ENCODE measurements around the gene SLC19A1. TPM values are rescaled to one million over a fixed set of nuclear protein-coding genes. Genes with fewer than 3 reads are reported as not detected.

SLC19A1 gene
- total RNA-seq, 1 experiment from 2014 or later, result 25.0 TPM

DNA sequence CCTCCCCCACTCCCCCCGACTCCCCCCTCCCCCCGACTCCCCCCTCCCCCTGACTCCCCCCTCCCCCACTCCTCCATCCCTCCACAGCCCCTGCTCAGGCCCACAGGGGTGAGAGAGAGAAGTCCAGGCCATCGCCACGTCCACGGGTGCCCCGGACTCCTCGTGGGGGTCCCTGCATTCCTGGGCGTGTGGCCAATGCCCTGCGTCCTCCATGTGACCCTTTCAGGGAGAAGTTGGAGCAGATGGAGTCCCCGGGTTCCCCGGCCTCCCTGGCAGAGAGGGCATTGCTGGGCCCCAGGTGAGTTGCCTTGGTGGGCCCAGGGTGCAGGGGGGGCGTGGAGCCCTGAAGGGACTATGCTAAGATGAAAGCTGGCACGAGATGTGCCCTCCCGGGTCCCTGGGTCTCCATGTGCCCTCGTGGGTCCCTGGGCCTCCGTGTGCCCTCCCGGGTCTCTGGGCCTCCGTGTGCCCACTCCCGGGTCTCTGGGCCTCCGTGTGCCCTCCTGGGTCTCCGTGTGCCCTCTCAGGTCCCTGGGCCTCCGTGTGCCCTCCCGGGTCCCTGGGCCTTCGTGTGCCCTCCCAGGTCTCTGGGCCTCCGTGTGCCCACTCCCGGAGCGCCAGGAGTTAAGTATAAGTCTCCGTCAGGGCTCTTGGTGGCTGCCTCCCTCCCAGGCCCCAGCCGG lies 52.0 kb downstream of the SLC19A1 start:
- POLR2A ChIA-PET (ENCODE audit: unreplicated experiment), result no interaction called here

DNA sequence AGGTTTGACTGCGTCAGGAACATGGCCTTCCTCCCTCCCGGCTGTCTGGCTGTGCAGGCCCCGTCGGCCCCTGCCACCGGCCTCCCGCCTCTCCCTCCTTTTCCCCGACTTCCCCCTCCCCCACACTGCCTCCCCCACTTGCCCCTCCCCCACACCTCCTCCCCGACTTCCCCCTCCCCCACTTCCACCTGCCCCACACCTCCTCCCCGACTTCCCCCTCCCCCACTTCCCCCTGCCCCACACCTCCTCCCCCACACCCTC lies 52.6 kb downstream of the SLC19A1 start:
- DNase-seq, result no peak
- no peaks in the 10 kb centered on the region for H3K4me1 ChIP-seq (replicated peaks; ENCODE audit: insufficient read depth)
- no peaks in the 10 kb centered on the region for H3K9me3 ChIP-seq (ENCODE audit: insufficient read depth, low read depth)
- H3K4me2 ChIP-seq, result no peak overlapping the region
- H3K4me3 ChIP-seq, result no peak overlapping the region
- no peak for TF ChIP-seq CTCF (conservative IDR thresholded peaks at IDR 0.05)
- no peak for TF ChIP-seq EZH2 (IDR thresholded peaks at IDR 0.05; ENCODE audit: low read depth)
- no peak overlapping the region for H3K27ac ChIP-seq
- H4K20me1 ChIP-seq (ENCODE audit: insufficient read depth), result no peaks in the 10 kb centered on the region
- no peaks in the 10 kb centered on the region for H3K9me2 ChIP-seq (ENCODE audit: insufficient read depth)
- no peak overlapping the region for H2AFZ ChIP-seq
- ChIA-PET POLR2A (ENCODE audit: unreplicated experiment) (no interaction called here), CTCF (no interaction called here)
- intact Hi-C loops (cut with micrococcal nuclease; ENCODE audit: unreplicated experiment), result no loop called here
- no peaks in the 10 kb centered on the region for H3K27me3 ChIP-seq (ENCODE audit: insufficient read depth, low read depth)
- no peaks in the 10 kb centered on the region for H3F3A ChIP-seq (ENCODE audit: insufficient read depth, low read depth)
- H3K79me2 ChIP-seq (ENCODE audit: low read depth), result no peaks in the 10 kb centered on the region
- no peaks in the 10 kb centered on the region for H3K36me3 ChIP-seq (ENCODE audit: low read depth)
- no TSS peak for BruUV-seq (replicated peaks)

More for the DNA sequence above, 52.0 kb downstream of the SLC19A1 start:
- no peak overlapping the region for H2AFZ ChIP-seq
- CTCF ChIA-PET, result no interaction called here
- H3K27me3 ChIP-seq (ENCODE audit: insufficient read depth, low read depth), result no peaks in the 10 kb centered on the region
- no TSS peak for BruUV-seq (replicated peaks)
- no peak overlapping the region for H3K4me2 ChIP-seq
- no peaks in the 10 kb centered on the region for H4K20me1 ChIP-seq (ENCODE audit: insufficient read depth)
- no peaks in the 10 kb centered on the region for H3K9me2 ChIP-seq (ENCODE audit: insufficient read depth)
- H3K4me1 ChIP-seq (replicated peaks; ENCODE audit: insufficient read depth), result no peaks in the 10 kb centered on the region
- no peaks in the 10 kb centered on the region for H3K79me2 ChIP-seq (ENCODE audit: low read depth)
- DNase-seq, result no peak
- H3K36me3 ChIP-seq (ENCODE audit: low read depth), result no peaks in the 10 kb centered on the region
- H3K4me3 ChIP-seq, result no peak overlapping the region
- intact Hi-C loops (cut with micrococcal nuclease; ENCODE audit: unreplicated experiment), result no loop called here
- no peaks in the 10 kb centered on the region for H3K9me3 ChIP-seq (ENCODE audit: insufficient read depth, low read depth)
- no peak overlapping the region for H3K27ac ChIP-seq
- no peak for TF ChIP-seq EZH2 (IDR thresholded peaks at IDR 0.05; ENCODE audit: low read depth)
- no peaks in the 10 kb centered on the region for H3F3A ChIP-seq (ENCODE audit: insufficient read depth, low read depth)

DNA sequence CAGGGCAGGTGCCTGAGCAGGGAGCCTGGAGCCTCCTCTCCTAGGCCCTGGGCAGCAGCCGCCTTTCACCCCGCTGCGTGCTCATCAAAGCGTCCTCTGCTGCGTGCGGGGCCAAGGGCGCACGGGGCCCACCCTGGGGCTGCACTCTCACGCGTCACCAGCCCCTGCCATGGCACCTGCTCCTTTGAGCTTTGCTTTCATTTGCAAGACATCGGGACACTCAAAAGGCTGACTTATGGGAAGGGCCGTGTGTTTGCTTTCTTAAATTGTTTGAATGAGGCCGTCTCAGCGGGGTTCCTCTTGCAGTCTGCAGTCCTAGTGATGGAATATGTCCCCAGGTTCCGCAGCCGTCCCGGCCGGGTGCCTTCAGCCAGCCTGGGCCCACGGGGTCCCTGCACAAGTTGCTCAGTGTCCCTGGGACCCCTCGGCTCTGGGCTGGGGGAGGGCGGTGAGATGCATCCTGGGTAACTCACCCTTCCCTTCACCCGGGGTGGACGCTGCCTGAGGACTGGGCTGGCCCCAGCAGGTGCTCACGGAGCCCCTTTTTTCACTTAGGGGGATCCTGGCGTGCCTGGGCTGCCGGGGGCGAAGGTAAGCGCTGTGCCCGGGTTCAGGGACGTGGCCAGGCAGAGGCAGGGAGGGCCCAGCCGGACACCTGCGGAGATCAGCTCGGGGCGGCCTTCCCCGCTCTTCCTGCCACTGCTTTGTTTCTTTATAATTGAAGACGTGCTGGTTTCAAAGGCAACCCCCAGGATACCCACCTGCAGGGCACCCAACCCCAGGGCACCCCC lies 53.1 kb downstream of the SLC19A1 start:
- no peak overlapping the region for H3K27ac ChIP-seq

More for the DNA sequence above, 53.1 kb downstream of the SLC19A1 start:
- Histone ChIP-seq H3K4me3 (no peak overlapping the region), H3K79me2 (ENCODE audit: low read depth) (no peaks in the 10 kb centered on the region), H3F3A (ENCODE audit: insufficient read depth, low read depth) (no peaks in the 10 kb centered on the region; the same call in 1 of the 2 replicates), H3K9me3 (ENCODE audit: insufficient read depth, low read depth) (no peaks in the 10 kb centered on the region), H3K4me2 (no peak overlapping the region), H3K36me3 (ENCODE audit: low read depth) (no peaks in the 10 kb centered on the region), H3K9me2 (ENCODE audit: insufficient read depth) (no peaks in the 10 kb centered on the region), H3K27me3 (ENCODE audit: insufficient read depth, low read depth) (no peaks in the 10 kb centered on the region), H4K20me1 (ENCODE audit: insufficient read depth) (no peaks in the 10 kb centered on the region), H2AFZ (no peak overlapping the region), H3K4me1 (replicated peaks; ENCODE audit: insufficient read depth) (no peaks in the 10 kb centered on the region)
- no peak for TF ChIP-seq CTCF (conservative IDR thresholded peaks at IDR 0.05)
- no peak for TF ChIP-seq EZH2 (IDR thresholded peaks at IDR 0.05; ENCODE audit: low read depth)
- BruUV-seq (replicated peaks), result no TSS peak
- no peak for DNase-seq
- intact Hi-C loops (cut with micrococcal nuclease; ENCODE audit: unreplicated experiment), result no loop called here
- CTCF ChIA-PET, result no interaction called here
- POLR2A ChIA-PET (ENCODE audit: unreplicated experiment), result no interaction called here

Measured in PC-9 (cell line).